ENCODE measurements around the gene KRT4. TPM values are rescaled to one million over a fixed set of nuclear protein-coding genes. Genes with fewer than 3 reads are reported as not detected.

Gene KRT4
- total RNA-seq, 1 donor from 2014 or later: not detected

- H3K4me3 ChIP-seq: no peak overlapping the region
- H3K27me3 Mint-ChIP-seq (ENCODE audit: insufficient read depth, low read depth): peaks cover 2% of the 10 kb centered on the region
- no peak overlapping the region for H3K27ac Mint-ChIP-seq
- H4K20me1 ChIP-seq (ENCODE audit: low read depth): no peaks in the 10 kb centered on the region
- no peaks in the 10 kb centered on the region for H3K9me3 ChIP-seq (ENCODE audit: low read depth)
- TF ChIP-seq EZH2 (IDR thresholded peaks at IDR 0.05): no peak
- no peak for TF ChIP-seq EZH2phosphoT487 (IDR thresholded peaks at IDR 0.05)
- no peak for TF ChIP-seq CTCF (IDR thresholded peaks at IDR 0.05)
- H3K9ac ChIP-seq: no peak overlapping the region
- H3K4me1 Mint-ChIP-seq: no peaks in the 10 kb centered on the region
- H3K79me2 ChIP-seq (ENCODE audit: low read depth): no peaks in the 10 kb centered on the region
- no peaks in the 10 kb centered on the region for H3F3A ChIP-seq (ENCODE audit: low read depth)
- no peaks in the 10 kb centered on the region for H3K36me3 ChIP-seq
- no peak overlapping the region for H3K4me3 Mint-ChIP-seq
- H3K4me1 ChIP-seq: no peaks in the 10 kb centered on the region
- H3K4me2 ChIP-seq: no peak overlapping the region
- H2AFZ ChIP-seq (replicated peaks): no peak overlapping the region
- H3K36me3 Mint-ChIP-seq: no peaks in the 10 kb centered on the region
- peaks cover 4% of the 10 kb centered on the region for H3K9me3 Mint-ChIP-seq
- H3K27me3 ChIP-seq: peaks cover 25% of the 10 kb centered on the region
- no peak for DNase-seq (ENCODE audit: low spot score)
- no peak overlapping the region for H3K27ac ChIP-seq
These were observed 47.4 kb downstream of the KRT4 start for GRCh38 chr12:52766351-52767019.

- no peak overlapping the region for H3K27ac Mint-ChIP-seq
- no peaks in the 10 kb centered on the region for H4K20me1 ChIP-seq (ENCODE audit: low read depth)
- peaks cover 25% of the 10 kb centered on the region for H3K27me3 ChIP-seq
- DNase-seq (ENCODE audit: low spot score): no peak
- no peaks in the 10 kb centered on the region for H3K9me3 ChIP-seq (ENCODE audit: low read depth)
- no peak overlapping the region for H3K9ac ChIP-seq
- TF ChIP-seq EZH2phosphoT487 (IDR thresholded peaks at IDR 0.05): no peak
- no peak for TF ChIP-seq EZH2 (IDR thresholded peaks at IDR 0.05)
- no peak for TF ChIP-seq CTCF (IDR thresholded peaks at IDR 0.05)
- no peaks in the 10 kb centered on the region for H3K36me3 Mint-ChIP-seq
- no peak overlapping the region for H3K27ac ChIP-seq
- H3K9me3 Mint-ChIP-seq: peaks cover 8% of the 10 kb centered on the region
- H3K4me2 ChIP-seq: no peak overlapping the region
- no peak overlapping the region for H3K4me3 Mint-ChIP-seq
- H3K4me1 ChIP-seq: no peaks in the 10 kb centered on the region
- peaks cover 2% of the 10 kb centered on the region for H3K27me3 Mint-ChIP-seq (ENCODE audit: insufficient read depth, low read depth)
- no peak overlapping the region for H2AFZ ChIP-seq (replicated peaks)
- no peak overlapping the region for H3K4me3 ChIP-seq
- no peaks in the 10 kb centered on the region for H3K4me1 Mint-ChIP-seq
- no peaks in the 10 kb centered on the region for H3K36me3 ChIP-seq
- H3K79me2 ChIP-seq (ENCODE audit: low read depth): no peaks in the 10 kb centered on the region
- H3F3A ChIP-seq (ENCODE audit: low read depth): no peaks in the 10 kb centered on the region
These were observed 48.2 kb downstream of the KRT4 start for GRCh38 chr12:52765702-52766101.

GRCh38 chr12:52763991-52764390, 49.9 kb downstream of the KRT4 start:
- Histone ChIP-seq H2AFZ (replicated peaks) (no peak overlapping the region), H3K4me3 (no peak overlapping the region), H3K27me3 (peaks cover 25% of the 10 kb centered on the region), H4K20me1 (ENCODE audit: low read depth) (no peaks in the 10 kb centered on the region), H3K36me3 (no peaks in the 10 kb centered on the region), H3K27ac (no peak overlapping the region), H3K4me1 (no peaks in the 10 kb centered on the region), H3K79me2 (ENCODE audit: low read depth) (no peaks in the 10 kb centered on the region), H3K9ac (no peak overlapping the region), H3K9me3 (ENCODE audit: low read depth) (no peaks in the 10 kb centered on the region), H3F3A (ENCODE audit: low read depth) (no peaks in the 10 kb centered on the region), H3K4me2 (no peak overlapping the region)
- Mint-ChIP-seq H3K9me3 (peaks cover 9% of the 10 kb centered on the region), H3K4me1 (no peaks in the 10 kb centered on the region), H3K36me3 (no peaks in the 10 kb centered on the region), H3K27ac (no peak overlapping the region), H3K27me3 (ENCODE audit: insufficient read depth, low read depth) (peaks cover 2% of the 10 kb centered on the region), H3K4me3 (no peak overlapping the region)
- no peak for DNase-seq (ENCODE audit: low spot score)
- TF ChIP-seq EZH2 (IDR thresholded peaks at IDR 0.05) (no peak), EZH2phosphoT487 (IDR thresholded peaks at IDR 0.05) (no peak), CTCF (IDR thresholded peaks at IDR 0.05) (no peak)

Measured in neural progenitor cell (in vitro differentiated cells).